ENCODE data around the gene IL6. TPM values are rescaled to one million over a fixed set of nuclear protein-coding genes. Genes with fewer than 3 reads are reported as not detected.

IL6 gene
- total and polyA plus RNA-seq, 2 of the 8 experiments (the other 6 are each of a cell fraction or from before 2014, with no cell fraction given): 0.12 to 0.41 TPM

DNA sequence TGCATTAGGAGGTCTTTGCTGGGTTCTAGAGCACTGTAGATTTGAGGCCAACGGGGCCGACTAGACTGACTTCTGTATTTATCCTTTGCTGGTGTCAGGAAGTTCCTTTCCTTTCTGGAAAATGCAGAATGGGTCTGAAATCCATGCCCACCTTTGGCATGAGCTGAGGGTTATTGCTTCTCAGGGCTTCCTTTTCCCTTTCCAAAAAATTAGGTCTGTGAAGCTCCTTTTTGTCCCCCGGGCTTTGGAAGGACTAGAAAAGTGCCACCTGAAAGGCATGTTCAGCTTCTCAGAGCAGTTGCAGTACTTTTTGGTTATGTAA lies 675 bp downstream of the IL6 start:
- WGBS, 2 experiments (ENCODE audit: extremely low coverage in 1 of 2, insufficient coverage in 1 of 2, insufficient read length in 1 of 2, insufficient replicate concordance in 2 of 2, low coverage in 1 of 2, low lambda C conversion rate in 2 of 2, missing lambda C conversion rate in 1 of 2): 90% methylated on average over 3 of the region's 3 CpGs; no CpG with 5 or more reads in 1 of the 2 experiments
- no peak overlapping the region for H3K23ac ChIP-seq (ENCODE audit: insufficient read length)
- no peaks in the 10 kb centered on the region for H3K79me2 ChIP-seq (ENCODE audit: control insufficient read depth in 1 of 2, insufficient read depth in 2 of 2, low read length in 2 of 2)
- no peak overlapping the region for H3K18ac ChIP-seq (ENCODE audit: extremely low read depth, low read length)
- H3K79me1 ChIP-seq (ENCODE audit: low read depth, low read length): no peaks in the 10 kb centered on the region
- H3K23me2 ChIP-seq (ENCODE audit: low read depth, low read length): no peaks in the 10 kb centered on the region
- H2BK15ac ChIP-seq (ENCODE audit: low read length): no peak overlapping the region
- H2BK12ac ChIP-seq (ENCODE audit: low read depth, low read length): no peak overlapping the region
- DNase-seq (ENCODE audit: low read depth in 1 of 2, low spot score in 2 of 2): no peak
- H3K27me3 ChIP-seq (replicated peaks in 1 of 4; ENCODE audit: control insufficient read depth in 3 of 4, extremely low read depth in 1 of 4, insufficient read depth in 3 of 4, low read length in 3 of 4): peaks cover 0 to 3% (median 0%) of the 10 kb centered on the region in 4 experiments; a peak in 2 of 7 replicates
- no peak overlapping the region for H3K9ac ChIP-seq (replicated peaks in 1 of 4; ENCODE audit: extremely low read depth in 1 of 4, low read depth in 3 of 4, low read length in 3 of 4)
- H4K20me1 ChIP-seq (replicated peaks in 1 of 2; ENCODE audit: control insufficient read depth in 1 of 2, insufficient read depth in 2 of 2, low read length in 2 of 2): no peaks in the 10 kb centered on the region
- no peak overlapping the region for H3K27ac ChIP-seq (ENCODE audit: low read depth, low read length)
- H3K14ac ChIP-seq (ENCODE audit: insufficient read length): no peak overlapping the region
- no peak overlapping the region for H3K4me3 ChIP-seq (ENCODE audit: extremely low read depth in 1 of 4, insufficient read depth in 2 of 4, low read depth in 3 of 4, low read length in 4 of 4)
- CTCF ChIA-PET (ENCODE audit: partially characterized antibody): interaction anchor here (0.7 to 16.8 kb wide), 34 partner anchors 9 to 344 kb away, joined by 3 to 385 read pairs (median 6); no protein-coding TSS in a partner anchor
- no peak overlapping the region for H2AK5ac ChIP-seq (ENCODE audit: low read depth, low read length)
- H4K8ac ChIP-seq (ENCODE audit: extremely low read depth, insufficient read depth, low read length): no peak overlapping the region
- no peak for FAIRE-seq
- no peak overlapping the region for H3K4ac ChIP-seq (replicated peaks; ENCODE audit: insufficient read length, low read depth, low read length)
- peaks cover 4 to 9% (median 5%) of the 10 kb centered on the region in 4 experiments for H3K4me1 ChIP-seq (replicated peaks in 1 of 4; ENCODE audit: control insufficient read depth in 3 of 4, insufficient read depth in 4 of 4, low read length in 3 of 4)
- H3K9me3 ChIP-seq (ENCODE audit: insufficient read depth in 2 of 2, low read depth in 1 of 2, low read length in 1 of 2): no peaks in the 10 kb centered on the region
- no peaks in the 10 kb centered on the region for H3K36me3 ChIP-seq (ENCODE audit: control insufficient read depth in 2 of 4, insufficient read depth in 4 of 4, low read length in 3 of 4)
- 0 out of 2 replicates have a peak overlapping the region, but pooled peaks have one; percentile 33 for H2AFZ ChIP-seq (ENCODE audit: low read length)
- no peak overlapping the region for H2BK120ac ChIP-seq (replicated peaks; ENCODE audit: low read depth, low read length)
- no peak overlapping the region for H4K5ac ChIP-seq (ENCODE audit: insufficient read length, low read depth, low read length)
- POLR2A ChIA-PET (ENCODE audit: partially characterized antibody): interaction anchor here (1.4 to 6.1 kb wide), 6 partner anchors 18 to 166 kb away, joined by 3 to 52 read pairs (median 4); no protein-coding TSS in a partner anchor
- H2BK5ac ChIP-seq (ENCODE audit: low read depth, low read length): peak overlapping the region; percentile 79; the same call in 1 of the 2 replicates
- H2BK20ac ChIP-seq (ENCODE audit: low read length): peak overlapping the region; percentile 82
- no peak overlapping the region for H3K56ac ChIP-seq (replicated peaks; ENCODE audit: insufficient read length, low read depth, low read length)
- peak overlapping the region; percentile 37 for H4K91ac ChIP-seq (replicated peaks; ENCODE audit: insufficient read length, low read length)
- peak overlapping the region; percentile 31 to 56; a peak in 1 of 4 replicates for H3K4me2 ChIP-seq (ENCODE audit: insufficient read depth in 1 of 2, low read depth in 2 of 2, low read length in 2 of 2)
- no peak for TF ChIP-seq USF2 (IDR thresholded peaks at IDR 0.05; ENCODE audit: low read length)
- TF ChIP-seq HDAC6 (IDR thresholded peaks at IDR 0.05; ENCODE audit: low read depth, low read length): no peak
- no peak for TF ChIP-seq RNF2 (IDR thresholded peaks at IDR 0.05; ENCODE audit: borderline replicate concordance, low read depth, low read length, missing control alignments, poor library complexity, severe bottlenecking)
- TF ChIP-seq CTBP2 (IDR thresholded peaks at IDR 0.05; ENCODE audit: borderline replicate concordance, insufficient read depth, insufficient read length, low read length): no peak
- TF ChIP-seq RFX5 (IDR thresholded peaks at IDR 0.05; ENCODE audit: borderline replicate concordance, low read depth, low read length): no peak
- no peak for TF ChIP-seq MAFK (IDR thresholded peaks at IDR 0.05; ENCODE audit: low read depth, low read length)
- TF ChIP-seq SRF (IDR thresholded peaks at IDR 0.05; ENCODE audit: low read depth, low read length): no peak
- TF ChIP-seq BCL11A (IDR thresholded peaks at IDR 0.05; ENCODE audit: low read depth in 2 of 2, low read length in 2 of 2): no peak
- no peak for TF ChIP-seq NANOG (IDR thresholded peaks at IDR 0.05; ENCODE audit: insufficient read depth, low read depth, low read length, poor library complexity, severe bottlenecking)
- TF ChIP-seq HDAC2 (IDR thresholded peaks at IDR 0.05; ENCODE audit: borderline replicate concordance in 1 of 2, low read depth in 2 of 2, low read length in 2 of 2): no peak
- TF ChIP-seq KDM1A (IDR thresholded peaks at IDR 0.05; ENCODE audit: borderline replicate concordance, low read length): no peak
- no peak for TF ChIP-seq TEAD4 (IDR thresholded peaks at IDR 0.05; ENCODE audit: low read depth, low read length)
